ENCODE results near the gene GNG10. TPM values are rescaled to one million over a fixed set of nuclear protein-coding genes. Genes with fewer than 3 reads are reported as not detected.
"Not testable (repeated sequence)": the region's sequence is repeated elsewhere in the genome, so short reads cannot be mapped to it uniquely, and the experiment has no call there.

Gene GNG10
- total RNA-seq, result 10 to 100 TPM in 3 of 4 donors, 1 to 10 TPM in 1; 9.0 to 54.9 (median 37.8) TPM

- DNase-seq, result no peak
- Histone ChIP-seq H3K9me3 (no peaks in the 10 kb centered on the region), H3K36me3 (peaks cover 0 to 7% (median 0%) of the 10 kb centered on the region in 3 donors), H3K4me1 (peaks cover 4 to 25% (median 10%) of the 10 kb centered on the region in 3 donors), H3K27me3 (no peaks in the 10 kb centered on the region), H3K4me3 (peak within 1 kb of the TSS; percentile 55 to 93 (median 72)), H3K27ac (peak within 1 kb of the TSS; percentile 53 to 89 (median 85))
- 0 to 1% methylated on average over 5 to 12 of the region's 61 CpGs for WGBS, 2 donors
- TF ChIP-seq CTCF (IDR thresholded peaks at IDR 0.05) (no peak), POLR2A (IDR thresholded peaks at IDR 0.05) (peak in 2 of 4 donors; percentile 34 to 37)
- intact Hi-C loops (cut with DNase I), result no loop called here
Observed at GRCh38 chr9:111661150-111661801, at the start of gene GNG10. TSS of gene GNG10 (plus strand) at chr9:111661605. CDS start at chr9:111661635, 30 bp downstream.

- 67 to 72% methylated on average over 4 of the region's 4 CpGs for WGBS, 2 donors
- peaks cover 10 to 46% (median 14%) of the 10 kb centered on the region in 3 donors for H3K4me1 ChIP-seq
- no peaks in the 10 kb centered on the region for H3K9me3 ChIP-seq
- DNase-seq, result no peak
- TF ChIP-seq CTCF (IDR thresholded peaks at IDR 0.05) (no peak), POLR2A (IDR thresholded peaks at IDR 0.05) (no peak)
- peaks cover 0 to 9% (median 0%) of the 10 kb centered on the region in 4 donors for H3K27me3 ChIP-seq
- no peak overlapping the region for H3K4me3 ChIP-seq
- H3K27ac ChIP-seq, result no peak overlapping the region
- intact Hi-C loops (cut with DNase I), result no loop called here
- H3K36me3 ChIP-seq, result no peaks in the 10 kb centered on the region
Observed at GRCh38 chr9:111613436-111614040, 47.9 kb upstream of the GNG10 start.

- no peaks in the 10 kb centered on the region for H3K9me3 ChIP-seq
- no peaks in the 10 kb centered on the region for H3K36me3 ChIP-seq
- peak overlapping the region in 1 of 4 donors; percentile 33 for H3K27ac ChIP-seq
- no peak for TF ChIP-seq CTCF (IDR thresholded peaks at IDR 0.05)
- no peak for TF ChIP-seq POLR2A (IDR thresholded peaks at IDR 0.05)
- no peak for DNase-seq
- intact Hi-C loops (cut with DNase I), result no loop called here
- 58 to 74% methylated on average over 3 of the region's 3 CpGs for WGBS, 2 donors
- H3K4me1 ChIP-seq, result peaks cover 9 to 32% (median 10%) of the 10 kb centered on the region in 3 donors
- peaks cover 0 to 9% (median 0%) of the 10 kb centered on the region in 4 donors for H3K27me3 ChIP-seq
- H3K4me3 ChIP-seq, result no peak overlapping the region
Observed at GRCh38 chr9:111615928-111616327, 45.5 kb upstream of the GNG10 start.

- H3K4me3 ChIP-seq; intact Hi-C loops (cut with DNase I); H3K27ac ChIP-seq; H3K36me3 ChIP-seq; H3K27me3 ChIP-seq; H3K9me3 ChIP-seq; DNase-seq: not testable (repeated sequence)
- H3K4me1 ChIP-seq, result peaks cover 3 to 29% (median 7%) of the 10 kb centered on the region in 3 donors
- WGBS, 2 donors, result no CpG with 5 or more reads among the region's 29 CpGs
Observed at GRCh38 chr9:111617349-111617748, 44.1 kb upstream of the GNG10 start.

DNA sequence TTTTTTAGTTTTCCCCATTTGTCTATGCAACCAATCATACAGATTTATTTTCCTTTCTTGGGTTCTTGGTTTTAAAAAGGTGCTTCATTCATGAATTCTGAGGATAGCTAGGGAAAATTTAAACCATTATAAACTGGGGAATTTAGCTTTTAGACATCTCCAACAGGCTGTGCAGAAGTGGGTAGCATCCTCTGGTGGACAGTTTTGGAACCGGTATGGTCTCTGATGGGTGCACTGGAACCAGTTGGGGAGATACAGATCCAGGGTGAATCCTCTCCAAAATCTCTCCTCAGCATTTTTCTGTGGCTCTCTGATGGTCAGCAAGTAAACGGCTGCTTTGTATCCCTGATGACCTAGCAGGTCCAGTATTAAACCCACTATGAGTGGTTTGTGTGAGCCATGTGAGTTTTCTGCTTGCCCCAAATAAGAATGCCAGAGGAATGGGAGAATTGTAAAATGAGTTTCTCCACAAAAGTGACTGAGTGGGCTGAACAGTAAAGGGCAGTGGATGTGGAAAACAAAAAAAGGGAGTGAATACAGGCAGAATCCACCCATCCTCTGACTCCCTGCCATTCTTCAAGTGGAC, 39.4 kb upstream of the GNG10 start:
- peak overlapping the region in 2 of 4 donors; percentile 10 to 22 for H3K27ac ChIP-seq
- no peak overlapping the region for H3K4me3 ChIP-seq
- TF ChIP-seq POLR2A (IDR thresholded peaks at IDR 0.05), result no peak
- peak; percentile 71 to 95 (median 80) for TF ChIP-seq CTCF (IDR thresholded peaks at IDR 0.05)
- peaks cover 5 to 20% (median 8%) of the 10 kb centered on the region in 3 donors for H3K4me1 ChIP-seq
- no peaks in the 10 kb centered on the region for H3K27me3 ChIP-seq
- no peaks in the 10 kb centered on the region for H3K9me3 ChIP-seq
- no peaks in the 10 kb centered on the region for H3K36me3 ChIP-seq
- no peak for DNase-seq
- intact Hi-C loops (cut with DNase I), result no loop called here
- WGBS, 2 donors, result 8 to 19% methylated on average over 2 of the region's 2 CpGs
